ENCODE results near the gene MEIKIN. TPM values are rescaled to one million over a fixed set of nuclear protein-coding genes. Genes with fewer than 3 reads are reported as not detected.
"Not testable (repeated sequence)": the region's sequence is repeated elsewhere in the genome, so short reads cannot be mapped to it uniquely, and the experiment has no call there.

MEIKIN gene
- polyA plus RNA-seq, 1 donor (not counting 4 experiments of a cell fraction or from before 2014, with no cell fraction given), result not detected

DNA sequence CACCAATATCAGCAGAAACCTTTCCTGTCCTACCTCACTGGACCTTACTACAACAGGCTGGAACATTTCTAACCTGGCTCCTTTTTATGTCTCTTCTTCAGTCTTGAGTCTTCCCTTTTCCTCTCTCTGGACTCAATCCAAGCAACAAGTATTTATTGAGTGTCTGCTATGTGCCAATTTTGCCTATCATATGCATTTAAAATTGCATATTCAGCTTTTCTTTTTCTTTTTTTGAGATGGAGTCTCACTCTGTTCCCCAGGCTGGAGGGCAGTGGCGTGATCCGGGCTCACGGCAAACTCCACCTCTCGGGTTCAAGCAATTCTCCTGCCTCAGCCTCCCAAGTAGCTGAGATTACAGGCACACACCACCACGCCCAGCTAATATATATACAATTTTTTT lies 65.8 kb downstream of the MEIKIN start:
- H4K20me1 ChIP-seq (ENCODE audit: control insufficient read depth, extremely low read depth, insufficient read depth, low read length), result no peaks in the 10 kb centered on the region
- H3K4me3 ChIP-seq (ENCODE audit: control insufficient read depth in 2 of 3, extremely low read depth in 1 of 3, insufficient read depth in 2 of 3, low read depth in 1 of 3, low read length in 3 of 3), result no peak overlapping the region
- no peaks in the 10 kb centered on the region for H3K36me3 ChIP-seq (ENCODE audit: control insufficient read depth in 2 of 2, extremely low read depth in 1 of 2, insufficient read depth in 2 of 2, low read length in 2 of 2)
- no peaks in the 10 kb centered on the region for H3K9me3 ChIP-seq (ENCODE audit: control insufficient read depth, low read depth, low read length)
- no peak overlapping the region for H3K4me2 ChIP-seq (ENCODE audit: control insufficient read depth, extremely low read depth, insufficient read depth, low read depth, low read length)
- H2AFZ ChIP-seq (ENCODE audit: control insufficient read depth, low read length), result no peak overlapping the region
- DNase-seq (ENCODE audit: low read depth, low spot score) (no peak), FAIRE-seq (no peak)
- no peak overlapping the region for H3K9ac ChIP-seq (ENCODE audit: control insufficient read depth, extremely low read depth, insufficient read depth, low read length)
- no peaks in the 10 kb centered on the region for H3K9me1 ChIP-seq (ENCODE audit: control insufficient read depth, extremely low read depth, insufficient read depth, low read length)
- no peaks in the 10 kb centered on the region for H3K27me3 ChIP-seq (ENCODE audit: control insufficient read depth, extremely low read depth, insufficient read depth, low read length)
- no peaks in the 10 kb centered on the region for H3K4me1 ChIP-seq (ENCODE audit: control insufficient read depth, extremely low read depth, insufficient read depth, low read length)
- H3K27ac ChIP-seq (ENCODE audit: control insufficient read depth, insufficient read depth, low read length), result no peak overlapping the region
- no peaks in the 10 kb centered on the region for H3K79me2 ChIP-seq (ENCODE audit: control insufficient read depth, insufficient read depth, low read length)
- dilution Hi-C loops (cut with MboI; ENCODE audit: extremely low pct_ligation_motif_present, low sequenced_read_pairs), result no loop called here
- TF ChIP-seq, protein P1, sequence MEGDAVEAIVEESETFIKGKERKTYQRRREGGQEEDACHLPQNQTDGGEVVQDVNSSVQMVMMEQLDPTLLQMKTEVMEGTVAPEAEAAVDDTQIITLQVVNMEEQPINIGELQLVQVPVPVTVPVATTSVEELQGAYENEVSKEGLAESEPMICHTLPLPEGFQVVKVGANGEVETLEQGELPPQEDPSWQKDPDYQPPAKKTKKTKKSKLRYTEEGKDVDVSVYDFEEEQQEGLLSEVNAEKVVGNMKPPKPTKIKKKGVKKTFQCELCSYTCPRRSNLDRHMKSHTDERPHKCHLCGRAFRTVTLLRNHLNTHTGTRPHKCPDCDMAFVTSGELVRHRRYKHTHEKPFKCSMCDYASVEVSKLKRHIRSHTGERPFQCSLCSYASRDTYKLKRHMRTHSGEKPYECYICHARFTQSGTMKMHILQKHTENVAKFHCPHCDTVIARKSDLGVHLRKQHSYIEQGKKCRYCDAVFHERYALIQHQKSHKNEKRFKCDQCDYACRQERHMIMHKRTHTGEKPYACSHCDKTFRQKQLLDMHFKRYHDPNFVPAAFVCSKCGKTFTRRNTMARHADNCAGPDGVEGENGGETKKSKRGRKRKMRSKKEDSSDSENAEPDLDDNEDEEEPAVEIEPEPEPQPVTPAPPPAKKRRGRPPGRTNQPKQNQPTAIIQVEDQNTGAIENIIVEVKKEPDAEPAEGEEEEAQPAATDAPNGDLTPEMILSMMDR (optimal IDR thresholded peaks at IDR 0.05 in 1 of 3, IDR thresholded peaks at IDR 0.05 in 1 of 3, conservative IDR thresholded peaks at IDR 0.05 in 1 of 3; ENCODE audit: extremely low read depth in 1 of 3, insufficient read depth in 2 of 3, low read length in 3 of 3), result no peak
- no peak for TF ChIP-seq EZH2 (IDR thresholded peaks at IDR 0.05; ENCODE audit: low read length)

DNA sequence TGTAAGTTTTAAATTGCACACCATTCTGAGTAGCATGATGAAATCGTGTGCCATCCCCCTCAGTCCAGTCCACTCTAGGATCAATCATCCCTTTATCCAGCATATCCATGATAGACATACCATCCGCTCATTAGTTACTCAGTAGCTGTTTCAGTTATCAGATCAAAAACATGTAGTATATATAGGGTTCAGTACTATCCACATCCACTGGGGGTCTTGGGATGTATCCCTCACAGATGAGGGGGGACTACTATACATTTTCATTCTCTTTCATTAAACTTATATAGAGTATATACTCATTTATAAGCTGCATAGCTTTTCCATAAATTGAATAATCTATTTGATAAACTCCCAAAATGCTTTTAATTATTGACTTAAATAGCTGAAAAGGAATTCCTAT lies 67.6 kb downstream of the MEIKIN start:
- dilution Hi-C loops (cut with MboI; ENCODE audit: extremely low pct_ligation_motif_present, low sequenced_read_pairs), result no loop called here
- no peaks in the 10 kb centered on the region for H3K9me1 ChIP-seq (ENCODE audit: control insufficient read depth, extremely low read depth, insufficient read depth, low read length)

DNA sequence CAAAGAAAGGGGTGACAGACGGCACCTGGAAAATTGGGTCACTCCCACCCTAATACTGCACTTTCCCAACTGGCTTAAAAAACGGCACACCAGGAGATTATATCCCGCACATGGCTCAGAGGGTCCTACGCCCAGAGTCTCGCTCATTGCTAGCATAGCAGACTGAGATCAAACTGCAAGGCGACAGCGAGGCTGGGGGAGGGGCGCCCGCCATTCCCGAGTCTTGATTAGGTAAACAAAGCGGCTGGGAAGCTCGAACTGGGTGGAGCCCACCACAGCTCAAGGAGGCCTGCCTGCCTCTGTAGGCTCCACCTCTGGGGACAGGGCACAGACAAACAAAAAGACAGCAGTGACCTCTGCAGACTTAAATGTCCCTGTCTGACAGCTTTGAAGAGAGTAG lies 74.2 kb downstream of the MEIKIN start:
- H3K9me1 ChIP-seq (ENCODE audit: control insufficient read depth, extremely low read depth, insufficient read depth, low read length); H3K79me2 ChIP-seq (ENCODE audit: control insufficient read depth, insufficient read depth, low read length); H3K4me3 ChIP-seq (ENCODE audit: control insufficient read depth in 2 of 3, extremely low read depth in 1 of 3, insufficient read depth in 2 of 3, low read depth in 1 of 3, low read length in 3 of 3); DNase-seq (ENCODE audit: low read depth, low spot score); H3K27me3 ChIP-seq (ENCODE audit: control insufficient read depth, extremely low read depth, insufficient read depth, low read length); H3K9ac ChIP-seq (ENCODE audit: control insufficient read depth, extremely low read depth, insufficient read depth, low read length); H3K36me3 ChIP-seq (ENCODE audit: control insufficient read depth in 2 of 2, extremely low read depth in 1 of 2, insufficient read depth in 2 of 2, low read length in 2 of 2); H3K9me3 ChIP-seq (ENCODE audit: control insufficient read depth, low read depth, low read length); H3K27ac ChIP-seq (ENCODE audit: control insufficient read depth, insufficient read depth, low read length); H3K4me1 ChIP-seq (ENCODE audit: control insufficient read depth, extremely low read depth, insufficient read depth, low read length); dilution Hi-C loops (cut with MboI; ENCODE audit: extremely low pct_ligation_motif_present, low sequenced_read_pairs); FAIRE-seq; H2AFZ ChIP-seq (ENCODE audit: control insufficient read depth, low read length); H3K4me2 ChIP-seq (ENCODE audit: control insufficient read depth, extremely low read depth, insufficient read depth, low read depth, low read length); H4K20me1 ChIP-seq (ENCODE audit: control insufficient read depth, extremely low read depth, insufficient read depth, low read length): not testable (repeated sequence)

More for the DNA sequence above, 67.6 kb downstream of the MEIKIN start:
- H4K20me1 ChIP-seq (ENCODE audit: control insufficient read depth, extremely low read depth, insufficient read depth, low read length), result no peaks in the 10 kb centered on the region
- H3K79me2 ChIP-seq (ENCODE audit: control insufficient read depth, insufficient read depth, low read length), result no peaks in the 10 kb centered on the region
- no peaks in the 10 kb centered on the region for H3K4me1 ChIP-seq (ENCODE audit: control insufficient read depth, extremely low read depth, insufficient read depth, low read length)
- no peak for DNase-seq (ENCODE audit: low read depth, low spot score)
- FAIRE-seq, result no peak
- no peak overlapping the region for H3K9ac ChIP-seq (ENCODE audit: control insufficient read depth, extremely low read depth, insufficient read depth, low read length)
- no peak overlapping the region for H3K27ac ChIP-seq (ENCODE audit: control insufficient read depth, insufficient read depth, low read length)
- no peak overlapping the region for H3K4me2 ChIP-seq (ENCODE audit: control insufficient read depth, extremely low read depth, insufficient read depth, low read depth, low read length)
- no peak overlapping the region for H2AFZ ChIP-seq (ENCODE audit: control insufficient read depth, low read length)
- H3K4me3 ChIP-seq (ENCODE audit: control insufficient read depth in 2 of 3, extremely low read depth in 1 of 3, insufficient read depth in 2 of 3, low read depth in 1 of 3, low read length in 3 of 3), result no peak overlapping the region
- TF ChIP-seq, protein P1 (optimal IDR thresholded peaks at IDR 0.05 in 1 of 3, IDR thresholded peaks at IDR 0.05 in 1 of 3, conservative IDR thresholded peaks at IDR 0.05 in 1 of 3; ENCODE audit: extremely low read depth in 1 of 3, insufficient read depth in 2 of 3, low read length in 3 of 3), result no peak
- H3K27me3 ChIP-seq (ENCODE audit: control insufficient read depth, extremely low read depth, insufficient read depth, low read length), result no peaks in the 10 kb centered on the region
- H3K9me3 ChIP-seq (ENCODE audit: control insufficient read depth, low read depth, low read length), result no peaks in the 10 kb centered on the region
- no peaks in the 10 kb centered on the region for H3K36me3 ChIP-seq (ENCODE audit: control insufficient read depth in 2 of 2, extremely low read depth in 1 of 2, insufficient read depth in 2 of 2, low read length in 2 of 2)

Data from keratinocyte (primary cell).